ENCODE measurements around the gene PAXX.
"Not testable (repeated sequence)": the region's sequence is repeated elsewhere in the genome, so short reads cannot be mapped to it uniquely, and the experiment has no call there.

PAXX gene

DNA sequence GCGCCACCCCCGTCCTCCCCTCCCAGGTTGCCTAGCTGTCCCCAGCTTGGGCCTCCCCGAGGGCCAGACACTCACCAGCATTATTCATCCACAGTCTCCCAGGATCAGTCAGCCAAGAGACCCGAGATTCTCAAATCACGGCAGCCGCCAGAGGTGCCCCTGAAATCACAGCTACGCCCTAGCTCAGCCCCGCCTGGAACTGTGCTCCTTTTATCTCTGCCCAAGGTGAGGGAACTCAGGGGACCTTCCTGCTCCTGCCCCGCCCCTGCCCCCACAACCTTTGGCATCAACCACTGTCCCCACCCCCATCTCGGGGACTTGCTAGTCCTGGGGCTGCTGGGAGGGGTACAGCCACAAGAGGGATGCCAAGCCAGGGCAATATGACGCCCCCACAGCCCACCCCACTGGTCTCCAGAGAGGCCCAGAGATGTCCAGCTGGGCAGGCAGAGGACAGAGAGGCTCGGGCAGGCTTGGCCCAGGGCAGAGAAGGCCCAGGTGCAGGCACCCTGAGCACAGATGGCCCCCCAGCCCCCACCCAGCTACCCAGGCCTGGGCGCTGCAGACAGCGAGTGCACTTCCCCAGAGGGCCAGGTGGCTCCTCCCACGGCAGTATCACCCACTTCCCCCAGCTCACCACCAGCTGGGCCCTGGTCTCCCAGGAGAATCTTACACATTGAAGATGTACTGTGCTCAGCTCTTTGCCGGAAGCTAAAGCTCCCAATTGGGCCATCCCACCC lies 39.9 kb downstream of the PAXX start, which contains the start of gene FUT7:
FUT7 (minus strand) TSS at position 185 of the 737 bp plus-strand sequence; CDS start at position 88, 97 bp downstream.
- DNase-seq (ENCODE audit: low read depth, low spot score) = no peak

DNA sequence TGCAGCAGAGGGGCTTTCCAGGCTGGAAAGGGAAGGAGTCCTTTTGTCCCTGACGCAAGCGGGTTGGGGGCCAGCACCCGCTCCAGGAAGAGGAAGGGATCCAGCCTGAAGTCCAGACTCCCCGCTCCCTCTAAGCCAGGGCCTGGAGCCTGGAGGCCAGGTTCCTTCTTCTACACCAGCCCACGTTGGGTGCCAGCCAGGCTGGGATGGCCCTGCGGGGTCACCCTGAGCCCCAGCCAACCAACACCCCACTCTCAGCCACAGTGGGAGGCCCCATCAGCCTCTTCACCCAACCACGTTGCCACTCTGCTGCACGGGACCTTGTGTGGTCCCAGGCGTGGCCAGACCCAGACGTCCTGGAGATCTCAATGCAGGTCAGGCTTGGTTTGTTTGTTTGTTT lies 40.6 kb downstream of the PAXX start:
- no peak for DNase-seq (ENCODE audit: low read depth, low spot score)

DNA sequence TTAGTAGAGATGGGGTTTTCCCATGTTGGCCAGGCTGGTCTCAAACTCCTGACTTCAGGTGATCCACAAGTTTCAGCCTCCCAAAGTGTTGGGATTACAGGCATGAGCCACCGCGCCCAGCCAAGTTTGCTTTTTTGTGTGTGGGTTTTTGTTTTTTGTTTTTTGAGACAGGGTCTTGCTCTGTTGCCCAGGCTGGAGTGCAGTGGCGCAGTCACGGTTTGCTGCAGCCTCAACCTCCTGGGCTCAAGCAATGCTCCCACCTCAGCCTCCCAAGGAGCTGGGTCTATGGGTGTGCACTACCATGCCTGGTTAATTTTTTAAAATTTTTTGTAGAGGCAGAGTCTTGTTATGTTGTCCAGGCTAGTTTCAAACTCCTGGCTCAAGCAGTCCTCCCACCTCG lies 41.3 kb downstream of the PAXX start:
- DNase-seq (ENCODE audit: low read depth, low spot score) = not testable (repeated sequence)

DNA sequence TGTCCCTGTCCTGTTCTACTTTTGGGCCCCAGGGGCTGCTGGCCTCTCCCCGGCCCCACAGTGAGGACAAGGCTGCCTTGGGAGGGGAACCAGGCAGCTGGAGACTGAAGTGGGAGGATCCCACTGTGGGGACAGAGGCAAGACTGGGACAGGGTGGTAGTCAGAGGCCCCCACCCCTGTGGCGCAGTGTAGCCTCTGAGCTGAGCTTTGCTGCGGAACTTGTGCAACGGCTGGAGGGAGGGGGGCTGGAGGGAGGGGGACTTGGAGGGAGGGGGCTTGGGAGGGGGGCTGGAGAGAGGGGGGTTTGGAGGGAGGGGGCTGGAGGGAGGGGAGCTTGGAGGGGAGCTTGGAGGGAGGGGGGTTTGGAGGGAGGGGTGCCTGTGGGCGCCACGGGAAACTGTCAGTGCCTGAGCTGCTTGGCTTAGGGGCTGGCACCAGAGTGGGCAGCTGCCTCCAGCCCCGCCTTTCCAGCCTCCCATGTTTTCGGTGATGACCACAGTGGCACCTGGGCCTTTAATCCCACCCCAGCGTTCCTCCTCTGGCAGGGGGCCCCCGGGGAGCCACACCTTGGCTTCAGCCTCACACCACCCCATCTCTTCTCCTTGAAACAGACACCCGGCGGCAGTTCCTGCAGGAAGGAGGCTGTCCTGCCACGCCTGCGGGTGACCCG lies 42.0 kb downstream of the PAXX start:
- no peak for DNase-seq (ENCODE audit: low read depth, low spot score)

DNA sequence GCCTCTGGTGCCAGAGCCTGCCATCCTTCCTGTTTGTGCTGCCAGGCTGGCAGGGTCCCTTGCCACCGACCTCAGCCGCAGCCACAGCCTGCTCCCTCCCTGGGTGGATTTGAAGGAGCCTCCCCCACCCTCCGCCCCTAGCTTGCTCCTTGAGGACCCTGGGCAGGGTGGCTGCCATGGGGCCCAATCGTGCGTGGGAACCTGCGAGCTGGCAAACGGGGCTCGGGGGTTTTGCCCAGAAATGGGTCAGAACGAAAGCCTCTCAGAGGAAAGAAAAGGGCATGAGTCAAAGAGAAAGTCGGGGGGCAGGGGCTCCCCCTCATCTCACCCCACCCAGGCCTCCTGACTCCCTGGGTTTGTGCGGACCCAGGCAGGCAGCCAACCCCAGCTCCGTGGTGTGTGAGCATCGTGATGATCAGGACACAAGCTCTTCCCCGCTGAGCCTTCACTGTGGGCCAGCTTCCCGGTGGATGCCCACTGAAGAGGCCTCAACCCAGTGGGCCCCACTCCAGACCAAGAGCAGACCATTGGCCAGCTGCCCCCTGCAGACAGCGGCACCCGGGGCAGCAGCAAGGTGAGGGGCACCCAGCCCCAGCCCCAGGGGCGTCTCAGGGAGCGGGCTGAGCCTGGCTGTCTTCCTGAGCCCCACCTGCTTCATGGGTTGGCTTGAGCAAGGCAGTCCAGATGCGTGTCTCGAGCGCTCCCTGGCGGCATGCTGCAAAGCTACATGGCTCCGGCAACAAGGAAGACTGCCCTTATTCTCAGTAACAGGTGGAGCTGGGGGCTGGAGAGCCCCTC lies 42.7 kb downstream of the PAXX start:
- DNase-seq (ENCODE audit: low read depth, low spot score) = peak; percentile 70

DNA sequence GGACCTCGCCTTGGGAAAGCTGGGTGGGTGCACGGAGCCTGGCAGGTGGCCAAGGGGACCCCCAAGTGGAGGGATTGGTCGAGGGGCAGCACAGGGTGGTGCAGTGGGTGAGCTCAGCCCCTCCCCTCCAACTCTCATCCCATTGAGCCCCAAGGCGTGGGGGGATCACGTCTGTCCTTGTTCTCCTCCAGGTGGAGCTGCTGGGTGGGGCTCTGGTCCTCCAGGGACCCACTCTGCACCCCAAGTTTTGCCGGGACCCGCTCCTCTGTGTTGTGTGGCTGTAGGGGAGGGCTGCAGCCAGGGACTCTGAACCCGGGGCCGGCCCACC lies 43.2 kb downstream of the PAXX start:
- no peak for DNase-seq (ENCODE audit: low read depth, low spot score)

DNA sequence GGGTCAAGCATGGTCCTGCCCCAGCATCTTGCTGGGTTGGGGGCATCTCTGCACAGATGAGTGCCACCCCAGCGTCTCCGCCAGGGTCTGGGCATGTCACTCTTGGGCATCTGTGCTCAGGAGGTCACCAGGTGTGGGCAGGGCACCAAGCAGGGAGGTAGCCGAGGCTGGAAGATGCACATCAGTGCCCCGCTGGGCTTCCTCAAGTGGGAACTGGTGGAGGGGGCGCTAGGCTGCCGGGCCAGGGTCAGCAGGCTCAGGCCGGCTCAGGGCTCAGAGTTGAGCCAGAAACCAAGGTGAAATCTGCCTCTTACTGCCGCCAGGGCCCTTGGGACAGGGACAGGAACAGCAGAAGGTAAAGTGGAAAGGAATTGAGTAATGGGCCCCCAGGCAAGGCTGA lies 43.7 kb downstream of the PAXX start:
- no peak for DNase-seq (ENCODE audit: low read depth, low spot score)

DNA sequence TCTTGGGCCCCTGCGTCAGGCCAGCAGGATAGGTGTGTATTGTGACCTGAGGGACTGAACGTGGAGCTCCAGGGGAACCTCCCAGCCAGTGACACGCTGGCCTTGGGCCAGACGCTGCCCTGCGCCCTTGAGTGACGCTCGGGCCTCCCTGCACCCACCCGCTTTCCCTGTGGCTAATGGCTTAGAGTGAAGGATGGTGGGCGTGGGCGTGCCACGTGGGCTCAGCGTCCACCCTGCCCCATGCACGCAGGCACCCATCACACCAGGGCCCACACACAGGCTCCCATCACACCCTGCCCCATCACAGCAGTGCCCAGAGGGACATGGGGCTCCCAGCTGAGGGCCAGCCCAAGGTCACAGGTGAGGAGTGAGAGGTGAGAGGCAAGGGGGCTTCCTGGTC lies 44.8 kb downstream of the PAXX start:
- DNase-seq (ENCODE audit: low read depth, low spot score) = no peak

DNA sequence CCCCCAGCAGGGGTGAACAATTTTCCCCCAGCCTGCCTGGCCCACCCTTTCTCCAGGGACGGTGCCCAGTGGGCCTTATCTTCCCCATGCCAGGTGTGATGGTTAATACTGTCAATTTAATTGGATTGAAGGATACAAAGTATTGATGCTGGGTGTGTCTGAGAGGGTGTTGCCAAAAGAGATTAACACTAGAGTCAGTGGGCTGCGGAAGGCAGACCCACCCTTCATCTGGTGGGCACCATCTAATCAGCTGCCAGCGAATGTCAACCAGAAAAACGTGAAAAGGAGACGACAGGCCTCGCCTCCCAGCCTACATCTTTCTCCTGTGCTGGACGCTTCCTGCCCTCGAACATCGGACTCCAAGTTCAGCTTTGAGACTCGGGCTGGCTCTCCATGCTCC lies 45.3 kb downstream of the PAXX start:
- no peak for DNase-seq (ENCODE audit: low read depth, low spot score)

DNA sequence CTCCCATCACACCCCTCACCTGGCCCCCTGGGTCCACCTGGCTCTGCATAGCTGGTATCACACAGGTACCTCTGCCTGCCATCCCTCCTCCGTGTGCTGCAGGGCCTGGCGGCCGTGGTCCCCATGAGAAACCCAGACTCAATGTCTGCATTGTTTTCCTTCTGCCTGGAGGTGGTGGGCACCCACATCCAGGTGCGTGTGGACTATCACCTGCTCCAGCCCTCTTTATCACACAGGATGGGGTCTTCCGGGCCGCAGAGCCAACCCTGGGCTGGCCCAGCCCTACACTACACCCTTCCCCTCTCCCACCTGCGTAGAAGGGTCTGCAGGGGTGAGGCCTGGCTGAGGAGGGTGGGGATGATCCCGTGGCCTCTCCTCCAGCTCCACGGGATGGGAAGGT lies 46.7 kb downstream of the PAXX start:
- no peak for DNase-seq (ENCODE audit: low read depth, low spot score)

DNA sequence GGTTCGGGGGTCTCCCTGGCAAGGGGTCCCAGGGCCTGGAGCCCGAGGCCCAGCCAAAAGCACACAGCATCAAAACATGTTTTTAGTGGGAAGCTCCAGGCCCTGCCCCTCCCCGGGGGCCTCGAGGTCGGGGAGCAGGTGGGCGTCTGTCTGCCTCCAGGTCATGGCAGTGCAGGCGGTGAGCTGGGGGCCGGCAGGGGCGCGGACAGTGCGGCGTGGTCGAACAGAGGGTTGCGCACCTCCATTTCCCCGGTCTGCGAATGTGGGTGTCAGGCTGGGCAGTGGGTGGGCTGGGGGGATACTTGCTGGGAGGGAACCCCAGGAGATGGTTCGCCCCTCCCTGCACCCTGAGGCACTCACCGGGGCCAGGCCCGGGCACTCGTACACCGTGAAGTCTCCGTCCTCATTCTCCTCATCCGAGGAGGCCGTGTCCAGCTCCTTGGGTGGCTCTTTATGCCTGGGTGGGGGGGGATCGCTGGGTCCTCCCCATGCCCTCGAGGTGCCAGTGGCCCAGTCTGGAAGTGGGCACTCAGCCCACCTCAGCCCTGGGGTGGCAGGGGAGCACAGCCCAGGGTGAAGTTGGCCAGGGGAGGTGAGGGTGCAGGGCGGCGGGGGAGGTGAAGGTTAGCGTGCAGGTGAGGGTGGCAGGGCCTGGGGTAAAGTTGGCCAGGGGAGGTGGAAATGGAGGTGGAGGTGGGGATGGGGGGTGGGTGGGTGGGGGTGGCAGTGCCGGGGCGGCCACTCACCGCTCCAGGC lies 47.6 kb downstream of the PAXX start:
- no peak for DNase-seq (ENCODE audit: low read depth, low spot score)

DNA sequence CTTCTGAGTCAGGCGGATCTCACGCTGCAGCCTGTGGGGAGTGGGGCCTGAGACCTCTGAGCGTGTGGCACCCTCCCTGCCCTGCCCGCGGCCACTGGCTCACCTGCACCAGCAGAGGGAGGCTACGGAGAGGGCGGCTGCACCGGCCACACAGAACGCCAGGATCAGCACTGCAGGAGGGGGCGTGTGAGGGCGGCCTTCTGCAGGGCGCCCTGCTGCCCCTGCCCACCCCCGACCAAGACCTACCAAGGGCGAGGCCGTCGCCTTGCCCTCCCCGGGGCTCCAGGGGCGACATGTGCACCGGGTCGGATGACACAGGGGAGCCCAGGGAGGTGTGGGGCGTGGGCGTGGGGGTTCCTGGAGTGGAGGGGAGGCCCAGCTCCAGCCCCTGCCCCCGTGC lies 48.3 kb downstream of the PAXX start:
- DNase-seq (ENCODE audit: low read depth, low spot score) = no peak

DNA sequence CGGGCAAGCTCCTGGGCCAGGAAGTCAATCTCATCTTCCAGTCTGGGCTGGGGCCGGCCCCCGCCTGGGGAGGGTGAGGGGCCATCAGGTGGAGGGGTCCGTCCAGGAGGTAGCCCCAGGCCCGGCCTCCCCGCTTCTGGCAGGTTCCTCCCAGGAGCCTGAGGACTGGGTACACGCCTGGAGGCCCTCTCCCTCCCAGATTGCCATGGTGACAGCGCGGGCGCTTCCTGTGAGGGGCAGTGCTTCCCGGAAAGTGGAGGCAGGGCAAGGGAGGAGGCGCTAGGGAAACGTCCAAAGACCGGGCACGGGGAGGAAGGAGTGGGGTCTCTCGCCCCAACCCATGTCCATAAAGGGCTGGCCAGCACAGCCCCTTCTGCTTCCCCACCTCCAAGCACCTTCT lies 48.9 kb downstream of the PAXX start:
- DNase-seq (ENCODE audit: low read depth, low spot score) = no peak

DNA sequence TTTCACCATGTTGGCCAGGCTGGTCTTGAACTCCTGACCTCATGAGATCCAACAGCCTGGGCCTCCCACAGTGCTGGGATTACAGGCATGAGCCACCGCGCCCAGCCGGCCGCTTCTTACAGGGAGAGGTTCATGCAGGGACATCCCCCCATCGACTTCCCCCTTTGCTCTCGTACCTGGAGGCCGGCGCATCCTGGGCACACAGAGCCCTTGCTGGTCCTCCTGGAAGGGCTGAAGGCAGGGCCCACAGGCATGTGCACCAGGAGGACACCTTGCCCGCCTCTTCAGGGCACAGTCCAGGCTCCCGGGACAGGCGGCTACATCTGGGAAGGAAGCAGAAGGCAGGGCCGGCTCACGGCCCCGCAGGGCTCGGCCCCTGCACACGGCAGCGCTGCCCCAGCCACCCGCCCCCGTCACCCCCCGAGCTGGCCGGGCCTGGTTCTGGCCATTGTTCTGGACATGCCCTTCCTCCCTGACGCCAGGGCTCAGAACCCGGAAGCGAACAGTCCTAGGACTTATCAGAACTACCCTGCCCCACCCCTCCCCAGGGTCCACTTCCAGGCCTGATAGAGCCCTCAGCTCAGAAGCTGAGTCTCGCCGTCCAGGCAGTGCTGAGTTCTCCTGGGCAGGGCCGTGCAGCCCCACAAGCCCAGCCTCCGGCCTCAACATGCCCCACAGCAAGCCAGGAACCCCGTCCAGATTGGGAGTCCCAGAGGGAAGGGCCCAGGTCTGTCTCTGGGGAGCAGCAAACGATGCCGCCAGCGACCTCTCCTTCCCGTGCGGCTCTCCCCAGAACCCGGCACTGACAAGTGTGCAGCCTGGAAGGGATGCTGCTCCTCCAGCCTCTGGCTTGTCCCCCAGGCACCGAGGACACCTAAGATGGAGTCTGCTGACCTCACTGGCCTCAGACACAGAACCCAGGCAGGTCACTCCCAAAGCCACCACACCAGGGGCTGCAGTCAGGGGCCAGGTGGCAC lies 50.8 kb downstream of the PAXX start:
- DNase-seq (ENCODE audit: low read depth, low spot score) = no peak
